ENCODE measurements around the gene C20orf204.

The C20orf204 gene

GRCh38 chr20:64042054-64042781 is 6.2 kb downstream of the C20orf204 start:
- DNase-seq (ENCODE audit: low spot score) = no peak

DNA sequence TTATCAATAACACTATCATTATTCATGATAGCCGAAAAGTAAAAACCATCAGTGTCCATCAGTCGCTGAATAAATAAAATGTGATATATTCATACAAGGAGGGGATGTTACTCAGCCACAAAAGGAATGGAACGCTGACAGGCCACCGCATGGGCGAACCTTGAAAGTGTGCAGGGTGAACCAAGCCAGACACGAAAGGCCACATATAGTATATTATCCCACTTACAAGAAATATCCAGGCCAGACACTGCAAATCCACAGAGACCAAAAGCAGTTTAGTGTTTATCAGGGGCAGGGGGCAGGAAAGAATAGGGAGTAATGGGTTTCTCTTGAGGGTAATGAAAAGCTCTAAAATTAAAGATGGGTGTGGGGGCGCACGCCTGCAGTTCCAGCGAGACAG is 7.8 kb downstream of the C20orf204 start:
- DNase-seq (ENCODE audit: low spot score) = no peak

DNA sequence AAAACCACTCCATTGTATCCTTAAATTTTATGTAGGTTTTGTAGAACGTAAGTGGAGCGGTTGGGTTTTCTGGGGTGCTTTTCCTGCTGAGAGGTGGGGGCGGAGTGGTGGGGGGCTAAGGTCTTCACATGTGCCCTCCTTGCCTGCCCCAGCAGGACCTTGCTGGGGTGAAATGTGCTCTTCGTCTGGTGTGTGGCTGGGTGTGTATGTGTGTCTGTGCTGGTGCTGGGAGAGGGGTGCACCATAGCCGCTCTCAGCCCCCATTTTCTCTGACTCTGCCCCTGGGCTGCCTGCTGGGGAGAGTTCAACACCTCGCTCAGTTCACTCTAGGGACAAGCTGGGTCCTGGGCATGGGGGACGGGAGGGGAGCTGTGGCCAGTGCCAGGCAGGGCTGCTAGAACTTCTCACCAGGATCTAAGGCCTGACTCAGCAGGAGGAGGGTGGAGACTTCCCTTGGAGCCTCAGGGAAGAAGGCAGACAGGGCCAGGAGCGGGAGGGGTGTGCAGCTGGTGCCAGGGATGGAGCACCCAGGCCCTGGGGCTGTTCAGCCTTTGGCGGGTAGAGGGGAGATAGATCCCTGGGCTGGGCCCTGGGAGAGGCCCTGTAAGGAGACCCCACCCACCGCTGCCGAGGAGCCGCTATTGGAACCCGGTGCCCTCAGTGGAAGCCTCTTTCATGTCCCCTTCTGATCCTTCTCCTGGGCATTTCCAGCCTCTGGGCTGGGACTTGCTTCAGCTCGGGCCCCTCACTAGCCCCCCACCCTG is 8.7 kb downstream of the C20orf204 start:
- DNase-seq (ENCODE audit: low spot score) = no peak

GRCh38 chr20:64045346-64046011 is 9.5 kb downstream of the C20orf204 start:
- DNase-seq (ENCODE audit: low spot score) = no peak

DNA sequence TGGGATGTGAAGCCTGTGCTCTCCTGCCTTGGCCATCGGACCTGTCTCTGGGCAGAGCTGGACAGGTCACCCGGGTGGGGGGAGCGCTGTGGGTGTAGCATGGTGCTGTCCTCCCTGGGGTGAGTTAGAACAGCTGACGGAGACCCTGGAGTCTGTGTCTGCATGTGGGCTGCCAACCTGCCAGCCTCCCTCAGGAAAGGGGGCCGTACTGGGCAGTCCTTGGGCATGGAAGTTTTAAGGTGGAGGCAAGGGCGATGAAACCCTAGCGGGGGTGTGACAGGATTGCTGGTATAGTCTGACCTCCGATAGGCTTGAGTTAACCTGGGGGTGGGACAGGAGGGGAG is 11.0 kb downstream of the C20orf204 start:
- no peak for DNase-seq (ENCODE audit: low spot score)

DNA sequence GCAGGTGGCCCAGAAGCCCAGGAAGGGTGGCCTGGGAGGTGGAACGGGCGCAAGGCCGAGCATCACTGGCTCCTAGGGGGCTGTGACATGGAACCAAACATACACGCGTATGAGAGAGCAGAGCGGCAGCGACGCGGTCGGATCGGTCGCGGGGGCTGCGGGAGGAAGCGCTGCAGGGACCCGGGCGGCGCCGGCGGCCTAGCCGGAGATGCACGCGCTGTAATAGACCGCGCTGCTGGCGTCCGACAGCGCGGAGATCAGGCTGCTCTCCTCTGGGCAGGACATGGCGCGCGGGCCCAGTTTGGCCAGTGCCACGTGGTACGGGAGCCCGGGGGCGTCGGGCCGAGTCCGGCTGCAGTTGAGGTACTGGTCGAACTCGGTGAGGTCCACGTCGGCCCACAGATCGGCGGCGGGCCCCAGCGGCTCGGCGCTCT is 12.0 kb downstream of the C20orf204 start:
- DNase-seq (ENCODE audit: low spot score) = no peak

DNA sequence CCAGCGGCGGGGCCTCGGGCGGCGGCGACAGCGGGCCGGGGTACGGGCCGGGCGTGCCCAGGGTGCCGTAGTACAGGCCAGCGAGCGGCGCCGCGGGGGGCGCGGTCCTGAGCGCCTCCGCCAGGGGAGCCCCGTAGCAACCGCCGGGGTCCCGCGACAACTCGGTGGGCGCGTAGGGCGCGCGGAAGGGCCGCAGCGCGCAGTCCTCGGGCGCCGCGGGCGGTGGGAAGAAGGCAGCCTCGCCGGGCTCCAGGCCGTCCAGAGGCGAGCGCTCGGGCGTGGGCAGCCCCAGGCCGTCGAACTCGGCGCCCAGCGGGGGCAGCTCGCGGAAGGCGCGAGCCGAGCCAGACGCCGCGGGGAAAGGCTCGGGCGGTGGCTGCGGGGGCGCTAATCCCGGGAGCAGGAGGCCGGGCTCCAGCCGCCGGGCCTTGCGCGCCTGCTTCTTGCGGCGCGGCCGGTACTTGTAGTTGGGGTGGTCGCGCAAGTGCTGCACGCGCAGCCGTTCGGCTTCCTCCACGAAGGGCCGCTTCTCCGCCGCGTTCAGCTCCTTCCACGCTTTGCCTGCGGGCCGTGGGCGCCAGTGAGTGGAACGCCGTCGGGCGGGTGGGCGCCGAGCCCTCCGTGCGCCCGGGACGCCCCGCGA is 12.5 kb downstream of the C20orf204 start:
- DNase-seq (ENCODE audit: low spot score) = no peak

GRCh38 chr20:64049060-64049877 is 13.3 kb downstream of the C20orf204 start, which contains the start of gene SOX18:
TSS of gene SOX18 (minus strand) at chr20:64049639. CDS start at chr20:64049516, 123 bp downstream.
- no peak for DNase-seq (ENCODE audit: low spot score)

- DNase-seq (ENCODE audit: low spot score) = no peak
These were observed 13.9 kb downstream of the C20orf204 start for GRCh38 chr20:64049878-64050260.

DNA sequence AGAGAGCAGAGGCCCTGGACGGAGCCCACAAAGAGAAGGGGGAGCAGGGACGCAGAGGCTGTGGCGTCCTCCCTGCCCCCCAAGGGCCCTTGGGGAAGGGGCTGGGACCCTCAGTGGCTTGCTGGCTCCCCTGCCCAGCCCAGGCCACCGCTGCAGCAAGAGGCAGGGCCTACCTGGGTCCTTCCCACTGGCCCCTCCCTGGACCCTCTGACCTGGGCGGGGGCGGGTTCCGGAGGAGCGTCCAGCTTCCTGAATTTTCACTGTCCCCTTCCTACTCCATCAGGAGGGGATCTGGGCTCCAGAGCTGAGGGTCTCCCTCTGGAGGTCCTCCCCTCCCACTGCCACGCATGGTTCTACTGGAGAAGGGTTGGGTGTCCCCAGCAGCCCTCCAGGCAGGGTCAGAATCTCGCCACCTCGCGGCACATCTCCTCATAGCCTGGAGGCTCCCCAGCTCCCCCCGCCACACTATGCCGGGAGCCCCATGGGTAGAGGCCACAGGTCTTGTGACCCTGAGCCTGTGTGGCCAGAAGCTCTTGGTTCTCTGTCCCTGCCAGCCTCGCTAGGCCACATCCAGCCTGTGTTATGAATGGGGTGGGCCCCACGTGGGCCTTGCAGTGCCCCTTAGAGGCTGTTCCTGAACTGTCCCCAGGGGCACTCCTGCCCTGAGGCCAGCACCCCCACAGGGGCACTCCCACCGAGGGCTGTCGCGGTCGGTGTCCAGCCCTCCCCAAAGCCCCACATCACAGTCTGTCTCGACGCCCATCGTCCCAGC is 14.5 kb downstream of the C20orf204 start:
- DNase-seq (ENCODE audit: low spot score) = no peak

- no peak for DNase-seq (ENCODE audit: low spot score)
These were observed 15.1 kb downstream of the C20orf204 start for GRCh38 chr20:64051033-64051452.

DNA sequence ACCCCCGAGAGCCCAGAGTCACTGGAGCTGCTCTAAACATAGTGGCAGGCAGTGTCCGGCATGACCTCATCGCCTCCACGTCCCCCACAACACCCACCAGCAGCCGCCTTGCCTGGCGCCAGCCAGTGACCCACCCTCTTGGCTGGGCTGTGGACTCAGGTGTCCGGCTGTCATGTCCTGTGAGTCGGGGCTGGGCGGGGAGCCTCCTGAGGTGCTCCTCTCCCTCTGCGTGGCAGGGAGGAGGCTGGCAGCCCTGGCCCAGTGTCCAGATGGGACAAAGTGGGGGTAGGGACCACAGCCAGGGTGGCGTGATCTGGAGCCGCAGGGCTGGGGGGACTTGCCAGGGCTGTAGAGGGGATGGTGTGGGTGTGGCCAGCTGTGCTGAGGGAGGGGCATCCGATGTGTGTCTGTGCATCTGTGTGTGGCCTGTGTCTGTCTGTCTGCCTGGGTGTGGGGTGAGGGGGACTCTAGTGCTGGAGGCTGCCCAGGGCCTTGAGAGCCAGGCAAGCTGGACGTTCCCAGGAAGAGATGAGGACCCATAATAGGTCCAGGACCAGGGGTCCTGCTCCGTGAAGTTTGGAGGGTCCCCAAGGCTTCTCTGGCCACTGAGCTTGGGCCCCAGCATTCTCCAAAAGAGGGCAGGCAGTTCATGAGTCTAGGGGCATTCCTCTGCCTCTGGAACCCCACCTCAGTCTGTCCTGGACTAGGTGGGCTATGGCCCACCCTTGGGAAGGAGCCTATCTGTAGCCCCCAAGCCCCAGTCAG is 15.8 kb downstream of the C20orf204 start:
- DNase-seq (ENCODE audit: low spot score) = no peak

GRCh38 chr20:64052326-64052722 is 16.3 kb downstream of the C20orf204 start:
- DNase-seq (ENCODE audit: low spot score) = no peak

- no peak for DNase-seq (ENCODE audit: low spot score)
These were observed 17.2 kb downstream of the C20orf204 start for GRCh38 chr20:64052987-64053840.

DNA sequence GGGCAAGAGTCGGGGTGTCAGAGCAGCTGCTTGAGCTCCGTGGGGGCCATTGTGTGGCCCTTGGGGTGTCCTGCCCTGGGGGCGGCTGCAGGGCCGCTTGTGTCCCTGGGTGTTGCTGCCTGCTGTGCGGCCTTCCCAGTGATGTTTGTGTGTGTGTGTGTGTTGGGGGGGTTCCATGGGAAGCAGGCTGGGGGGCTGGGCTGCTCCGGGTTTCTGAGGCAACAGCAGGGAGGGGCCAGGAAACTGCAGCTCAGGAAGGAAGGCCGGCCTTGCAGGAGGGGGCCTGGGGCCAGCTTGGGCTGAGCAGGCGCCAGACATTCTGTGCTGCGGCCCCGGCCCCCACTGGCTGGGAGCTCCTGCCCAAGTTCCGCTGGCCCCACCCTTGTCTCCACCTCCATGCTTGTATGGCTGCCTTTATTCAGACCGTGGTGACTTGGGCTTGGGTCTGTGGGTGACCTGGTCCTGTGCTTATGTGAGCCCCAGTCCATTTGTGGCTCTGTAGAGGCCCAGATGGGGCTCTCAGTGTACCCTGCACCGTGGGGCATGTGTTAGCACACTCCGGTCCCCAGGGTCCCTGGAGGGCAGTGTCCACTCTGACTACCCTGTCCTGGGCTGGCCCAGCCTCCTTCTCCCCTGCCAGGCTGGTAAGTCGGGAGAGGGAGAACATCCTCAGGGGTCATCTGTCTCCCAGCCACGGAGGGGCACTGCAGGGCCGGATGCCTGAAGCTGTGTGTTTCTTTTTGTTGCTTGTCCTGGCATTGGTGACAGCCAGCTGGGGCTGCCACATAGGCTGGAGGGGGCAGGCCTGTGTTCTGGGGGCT is 18.1 kb downstream of the C20orf204 start:
- DNase-seq (ENCODE audit: low spot score) = no peak

- DNase-seq (ENCODE audit: low spot score) = no peak
These were observed 19.5 kb downstream of the C20orf204 start for GRCh38 chr20:64055396-64055892.

DNA sequence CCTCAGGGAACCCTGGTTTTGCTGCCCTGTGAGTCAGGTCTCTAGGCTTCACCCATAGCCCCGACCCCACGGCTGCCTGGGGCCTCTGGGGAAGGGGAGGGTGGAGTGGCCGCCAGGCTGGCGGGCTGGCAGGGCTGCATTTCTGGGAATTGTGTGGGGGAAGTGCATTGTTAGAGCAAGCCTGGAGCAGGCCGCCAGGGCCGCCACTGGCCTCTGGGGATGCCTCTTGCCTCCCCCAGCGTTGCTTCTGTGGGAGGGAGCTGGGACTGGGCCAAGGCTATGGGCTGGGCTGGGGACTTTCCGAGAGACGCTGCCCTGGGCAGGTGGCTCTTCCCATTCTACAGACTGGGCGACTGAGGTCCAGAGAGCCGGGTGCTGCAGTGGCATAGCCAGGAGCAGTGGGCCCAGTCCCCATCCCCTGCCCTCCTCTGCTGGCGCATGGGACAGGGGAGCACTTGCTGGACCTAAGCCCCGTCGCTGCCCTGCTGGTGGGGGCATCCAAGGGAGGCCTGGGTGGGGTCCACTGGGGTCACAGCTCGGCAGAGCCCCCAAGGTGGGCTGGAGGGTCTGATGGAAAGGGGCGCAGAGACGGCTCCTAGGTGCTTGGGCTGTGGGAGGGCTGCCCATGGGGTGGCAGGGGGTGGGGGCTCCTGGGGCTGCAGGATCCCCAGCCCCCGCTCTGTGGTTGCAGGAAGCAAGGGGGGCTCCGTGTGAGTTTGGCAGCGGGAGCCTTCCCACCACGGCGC is 20.1 kb downstream of the C20orf204 start:
- no peak for DNase-seq (ENCODE audit: low spot score)

- DNase-seq (ENCODE audit: low spot score) = no peak
These were observed 20.6 kb downstream of the C20orf204 start for GRCh38 chr20:64056639-64056888.

Data from CD4-positive, alpha-beta T cell treated with Interleukin-2 at 100 ng/mL for 4 hours (primary cell).